Colonic mucosa (tissue), 4 donors: Measurements from ENCODE around the gene ENTPD1. TPM values are rescaled to one million over a fixed set of nuclear protein-coding genes. Genes with fewer than 3 reads are reported as not detected.

Source experiments
- DNase-seq: peaks from one replicate; pipeline ENCODE4 v3.0.0-alpha.2; 2020
- H3K27ac ChIP-seq: fragments of 200-600 bp; one replicate; pipeline ENCODE4 v1.8.0; 2021
- H3K27me3 ChIP-seq: fragments of 200-600 bp; one replicate; pipeline ENCODE4 v1.8.0; 2021
- H3K36me3 ChIP-seq: fragments of 200-600 bp; one replicate; pipeline ENCODE4 v1.8.0; 2021
- H3K4me1 ChIP-seq: fragments of 200-600 bp; one replicate; pipeline ENCODE4 v1.8.0; 2021; ENCODE audit warnings: mild to moderate bottlenecking
- H3K4me3 ChIP-seq: fragments of 200-600 bp; one replicate; pipeline ENCODE4 v1.8.0; 2021
- H3K9ac ChIP-seq, 2 donors: one replicate each; pipeline ENCODE4 v1.7.0; 2013; ENCODE audit warnings: control low read depth in 2 of 2, low read depth in 2 of 2, low read length in 2 of 2
- H3K9me3 ChIP-seq: fragments of 200-600 bp; one replicate; pipeline ENCODE4 v1.8.0; 2021
- CTCF ChIP-seq: fragments of 200-600 bp; IDR thresholded peaks from one replicate; pipeline ENCODE4 v1.8.0; 2022; ENCODE audit warnings: antibody characterized with exemption, mild to moderate bottlenecking
- intact Hi-C: fragments of 100-400 bp; cut with DNase I; formaldehyde crosslinking; loops from one replicate; pipeline ENCODE4 v1.14.1; 2022
- total RNA-seq, 2 donors: library from RNA; stranded (reverse); fragmentation: NEBNext Ultra II Directional in 1 of 2; extraction: Animal tissue kit (Norgen Biotek cat#: 25700) in 1 of 2; gene quantifications; one replicate each; pipeline ENCODE4 v1.2.1, GENCODE V29; 2021
- donor health status: healthy.
- donor health status: DM: no; HTN: no; CAD: no.
- donor health status: DM: no; HTN: no; CAD: no.

ENTPD1 gene
- total RNA-seq, 2 donors from 2014 or later, result 4.5 to 10.8 TPM

GRCh38 chr10:95818668-95819067 is 62.7 kb downstream of the ENTPD1 start:
- no peaks in the 10 kb centered on the region for H3K27me3 ChIP-seq
- TF ChIP-seq CTCF, result no peak
- no peaks in the 10 kb centered on the region for H3K9me3 ChIP-seq
- intact Hi-C loops, result no loop called here
- no peak overlapping the region for H3K4me3 ChIP-seq
- no peak for DNase-seq
- H3K27ac ChIP-seq, result no peak overlapping the region
- H3K36me3 ChIP-seq, result no peaks in the 10 kb centered on the region
- no peaks in the 10 kb centered on the region for H3K4me1 ChIP-seq
- no peak overlapping the region for H3K9ac ChIP-seq

GRCh38 chr10:95819620-95820329 is 63.8 kb downstream of the ENTPD1 start:
- H3K36me3 ChIP-seq, result no peaks in the 10 kb centered on the region
- no peak for TF ChIP-seq CTCF
- DNase-seq, result no peak
- H3K4me3 ChIP-seq, result no peak overlapping the region
- no peak overlapping the region for H3K9ac ChIP-seq
- no peaks in the 10 kb centered on the region for H3K4me1 ChIP-seq
- no peaks in the 10 kb centered on the region for H3K9me3 ChIP-seq
- no peak overlapping the region for H3K27ac ChIP-seq
- no peaks in the 10 kb centered on the region for H3K27me3 ChIP-seq
- intact Hi-C loops, result no loop called here

- intact Hi-C loops, result no loop called here
- Histone ChIP-seq H3K27me3 (no peaks in the 10 kb centered on the region), H3K9ac (no peak overlapping the region), H3K4me1 (no peaks in the 10 kb centered on the region), H3K9me3 (no peaks in the 10 kb centered on the region), H3K4me3 (no peak overlapping the region), H3K36me3 (no peaks in the 10 kb centered on the region), H3K27ac (no peak overlapping the region)
- no peak for DNase-seq
- TF ChIP-seq CTCF, result no peak
These were observed 64.4 kb downstream of the ENTPD1 start for GRCh38 chr10:95820363-95820762.

- no peak for TF ChIP-seq CTCF
These were observed 65.8 kb downstream of the ENTPD1 start for GRCh38 chr10:95821720-95822119.

GRCh38 chr10:95830044-95830443 is 74.1 kb downstream of the ENTPD1 start:
- no peak overlapping the region for H3K4me3 ChIP-seq
- DNase-seq, result no peak
- intact Hi-C loops, result no loop called here
- no peaks in the 10 kb centered on the region for H3K27me3 ChIP-seq
- H3K4me1 ChIP-seq, result no peaks in the 10 kb centered on the region
- no peaks in the 10 kb centered on the region for H3K36me3 ChIP-seq
- H3K9me3 ChIP-seq, result no peaks in the 10 kb centered on the region
- no peak overlapping the region for H3K9ac ChIP-seq
- TF ChIP-seq CTCF, result no peak
- H3K27ac ChIP-seq, result no peak overlapping the region

More at GRCh38 chr10:95821720-95822119, 65.8 kb downstream of the ENTPD1 start:
- Histone ChIP-seq H3K9ac (no peak overlapping the region), H3K4me1 (no peaks in the 10 kb centered on the region), H3K27me3 (no peaks in the 10 kb centered on the region), H3K9me3 (no peaks in the 10 kb centered on the region), H3K27ac (no peak overlapping the region), H3K4me3 (no peak overlapping the region), H3K36me3 (no peaks in the 10 kb centered on the region)
- intact Hi-C loops, result no loop called here
- DNase-seq, result no peak
